BLaER1 treated with 17β-estradiol and CSF1 and Interleukin-3, amounts not matched to agents 10 nM and 100 nM (cell line): ENCODE measurements around the gene KCNQ1OT1.

ENCODE experiments used
- H3K27ac ChIP-seq, 11 experiments: shearing (Covaris generic); formaldehyde crosslinking; 2 replicates each; pipeline ENCODE4 v1.8.1; 2022
- H3K27me3 ChIP-seq, 11 experiments: shearing (Covaris generic); formaldehyde crosslinking; 2 replicates each; pipeline ENCODE4 v1.8.1; 2022
- H3K36me3 ChIP-seq, 11 experiments: shearing (Covaris generic); formaldehyde crosslinking; 2 replicates each; pipeline ENCODE4 v1.8.1; 2022
- H3K4me1 ChIP-seq, 10 experiments: shearing (Covaris generic); formaldehyde crosslinking; 2 replicates each; pipeline ENCODE4 v1.8.1; 2022
- H3K4me2 ChIP-seq, 11 experiments: shearing (Covaris generic); formaldehyde crosslinking; 2 replicates each; pipeline ENCODE4 v1.8.1; 2022
- H3K4me3 ChIP-seq, 10 experiments: shearing (Covaris generic); formaldehyde crosslinking; 2 replicates each; pipeline ENCODE4 v1.8.1; 2022
- H3K9ac ChIP-seq, 11 experiments: shearing (Covaris generic); formaldehyde crosslinking; 2 replicates each; pipeline ENCODE4 v1.8.1; 2022
- H3K9me3 ChIP-seq, 11 experiments: shearing (Covaris generic); formaldehyde crosslinking; replicated peaks in 1 of 11; 2 replicates each; pipeline ENCODE4 v1.8.1; 2022
- H4K20me1 ChIP-seq, 11 experiments: shearing (Covaris generic); formaldehyde crosslinking; 2 replicates each; pipeline ENCODE4 v1.8.1; 2022
- Cebpa-rat ChIP-seq, 11 experiments: shearing (Covaris generic); IDR thresholded peaks; 2 replicates each; pipeline ENCODE4 v1.8.1; 2022

Gene KCNQ1OT1

DNA sequence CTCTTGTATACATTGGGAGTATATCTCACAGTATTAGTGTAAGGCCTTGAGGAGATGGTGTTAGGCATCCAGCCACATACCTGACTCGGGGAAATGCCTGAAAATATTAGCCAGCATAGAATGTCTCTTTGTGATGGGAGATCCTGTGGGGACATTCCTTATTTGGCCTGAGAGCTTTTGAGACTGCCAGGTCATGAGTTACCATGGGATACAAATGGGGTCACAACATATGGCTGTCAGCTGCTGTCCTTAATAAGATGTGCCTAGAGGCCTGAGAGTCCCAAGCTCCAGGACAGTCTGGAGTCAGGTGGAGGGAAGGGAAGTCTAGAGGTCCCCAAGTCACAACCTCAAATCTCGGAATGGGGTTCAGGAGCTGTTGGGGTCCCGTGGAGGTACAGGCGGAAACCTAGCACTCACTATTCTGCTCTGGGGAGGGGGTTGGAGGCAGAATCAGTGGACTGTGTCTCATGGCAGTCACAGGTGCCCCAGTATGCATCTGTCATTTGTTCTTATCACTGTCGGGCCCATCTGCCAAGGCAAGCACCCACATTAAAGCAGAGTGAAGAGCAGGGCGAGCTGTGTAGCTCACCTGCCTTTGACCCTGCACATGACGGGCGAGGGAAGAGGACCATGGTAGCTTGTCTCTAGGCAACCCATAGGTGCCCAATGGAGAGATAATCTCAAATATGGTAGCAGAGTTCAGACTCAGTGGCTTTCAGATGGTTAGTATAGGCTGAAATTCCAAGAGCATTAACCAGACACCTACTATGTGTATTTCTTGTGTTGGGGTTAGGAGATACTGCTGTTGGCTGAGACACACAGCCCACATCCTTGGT, 29.9 kb downstream of the KCNQ1OT1 start:
- Histone ChIP-seq H3K9me3 (peaks cover 0 to 24% (median 12%) of the 10 kb centered on the region in 11 experiments; a peak in 15 of 22 replicates), H3K27ac (no peak overlapping the region), H3K36me3 (peaks cover 9 to 78% (median 48%) of the 10 kb centered on the region in 11 experiments; a peak in 19 of 22 replicates), H3K4me3 (no peak overlapping the region), H4K20me1 (peaks cover 0 to 50% (median 3%) of the 10 kb centered on the region in 11 experiments; a peak in 8 of 22 replicates), H3K4me2 (peak overlapping the region in 3 of 11 experiments; percentile 52 to 53 (median 53); a peak in 2 of 22 replicates), H3K27me3 (no peaks in the 10 kb centered on the region), H3K9ac (no peak overlapping the region), H3K4me1 (peaks cover 17 to 53% (median 35%) of the 10 kb centered on the region in 10 experiments)
- TF ChIP-seq Cebpa-rat (IDR thresholded peaks at IDR 0.05): no peak

DNA sequence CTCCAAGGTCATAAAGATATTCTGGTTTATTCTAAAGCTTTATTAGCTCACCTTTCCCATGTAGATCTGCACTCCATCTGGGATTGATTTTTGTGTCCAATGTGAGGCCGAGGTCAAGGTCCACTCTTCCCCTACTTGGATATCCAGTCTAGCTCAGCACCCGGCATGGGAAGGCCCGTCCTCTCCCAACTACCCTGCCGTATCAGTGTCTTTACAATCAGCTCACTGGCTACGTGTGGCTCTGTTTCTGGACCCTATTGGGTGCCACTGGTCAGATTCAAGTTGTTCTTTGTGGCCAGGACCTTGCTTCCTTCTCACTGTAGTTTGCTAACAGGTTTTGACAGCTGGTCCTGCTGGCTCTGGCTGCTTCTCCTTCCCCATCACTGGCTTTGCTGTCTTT, 30.9 kb downstream of the KCNQ1OT1 start:
- no peak for TF ChIP-seq Cebpa-rat (IDR thresholded peaks at IDR 0.05)
- Histone ChIP-seq H3K4me3 (no peak overlapping the region), H3K4me1 (peaks cover 7 to 43% (median 26%) of the 10 kb centered on the region in 10 experiments), H3K27ac (no peak overlapping the region), H3K36me3 (peaks cover 18 to 78% (median 52%) of the 10 kb centered on the region in 11 experiments; a peak in 21 of 22 replicates), H3K4me2 (no peak overlapping the region), H3K9me3 (peaks cover 2 to 33% (median 22%) of the 10 kb centered on the region in 11 experiments; a peak in 21 of 22 replicates), H3K9ac (no peak overlapping the region), H3K27me3 (no peaks in the 10 kb centered on the region), H4K20me1 (peaks cover 0 to 40% (median 3%) of the 10 kb centered on the region in 11 experiments; a peak in 8 of 22 replicates)

DNA sequence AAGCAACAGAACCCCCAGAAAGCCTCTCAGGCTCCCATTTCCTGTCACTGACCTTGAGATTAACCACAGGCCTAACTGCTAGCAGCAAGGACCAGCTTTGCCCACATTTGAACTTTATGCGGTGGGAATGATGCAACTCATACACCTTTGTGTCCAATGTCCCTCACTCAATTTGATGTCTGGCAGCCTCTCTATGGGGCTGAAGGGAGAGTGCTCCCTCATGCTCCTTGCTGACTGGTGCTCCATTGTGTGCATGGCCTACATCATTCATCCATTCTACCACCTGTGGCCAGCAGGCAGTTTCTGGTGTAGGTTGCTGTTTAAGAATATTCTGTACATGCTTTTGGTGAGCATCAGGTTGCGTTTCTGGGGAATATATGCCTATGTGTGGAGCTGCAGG, 31.9 kb downstream of the KCNQ1OT1 start:
- peaks cover 28 to 79% (median 59%) of the 10 kb centered on the region in 11 experiments for H3K36me3 ChIP-seq
- no peak for TF ChIP-seq Cebpa-rat (IDR thresholded peaks at IDR 0.05)
- no peak overlapping the region for H3K4me3 ChIP-seq
- H4K20me1 ChIP-seq: peaks cover 0 to 31% (median 3%) of the 10 kb centered on the region in 11 experiments; a peak in 8 of 22 replicates
- no peaks in the 10 kb centered on the region for H3K27me3 ChIP-seq
- peaks cover 11 to 43% (median 31%) of the 10 kb centered on the region in 11 experiments for H3K9me3 ChIP-seq
- H3K4me1 ChIP-seq: peaks cover 0 to 37% (median 21%) of the 10 kb centered on the region in 10 experiments; a peak in 16 of 20 replicates
- H3K27ac ChIP-seq: no peak overlapping the region
- H3K9ac ChIP-seq: no peak overlapping the region
- H3K4me2 ChIP-seq: peak overlapping the region in 6 of 11 experiments; percentile 3 to 26 (median 12); a peak in 4 of 22 replicates

DNA sequence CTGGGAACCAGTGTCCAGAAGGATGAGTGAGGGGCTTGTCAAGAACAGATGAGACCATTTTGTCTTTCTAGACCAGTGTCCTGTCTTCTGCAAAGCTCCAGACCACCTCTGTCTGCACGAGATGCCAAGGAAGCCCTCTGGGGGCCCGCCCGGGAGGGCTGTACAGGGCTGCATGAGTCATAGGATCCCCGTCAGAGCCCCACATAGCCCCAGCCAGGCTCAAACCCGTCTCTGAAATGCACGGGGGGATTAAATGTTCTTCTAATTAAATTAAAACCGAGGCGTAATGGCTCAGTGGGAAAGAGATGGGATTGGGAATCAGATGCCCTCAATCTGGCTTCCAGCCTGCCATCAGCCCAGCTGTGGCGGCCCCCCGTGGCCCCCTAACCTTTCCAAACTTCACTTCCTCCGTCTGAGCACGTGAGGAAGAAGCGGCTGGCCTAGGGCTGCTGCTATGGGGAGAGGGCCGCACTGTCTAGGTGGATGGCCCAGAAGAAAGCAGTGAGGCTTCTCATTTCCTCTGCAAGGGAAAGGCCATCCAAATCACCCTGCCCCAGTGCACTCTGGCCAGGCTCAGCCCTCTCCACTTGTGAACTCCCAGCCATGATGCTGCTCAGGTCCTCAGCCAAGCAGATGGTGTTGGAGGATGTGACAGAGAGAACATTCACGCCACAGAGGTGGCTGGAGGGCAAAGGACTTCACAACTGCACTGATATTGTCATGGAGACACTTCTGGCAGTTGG, 32.8 kb downstream of the KCNQ1OT1 start:
- H3K4me2 ChIP-seq: no peak overlapping the region; a peak in 1 of 22 replicates
- H3K27ac ChIP-seq: no peak overlapping the region
- peaks cover 0 to 37% (median 17%) of the 10 kb centered on the region in 10 experiments; a peak in 16 of 20 replicates for H3K4me1 ChIP-seq
- H3K27me3 ChIP-seq: no peaks in the 10 kb centered on the region
- no peak overlapping the region for H3K4me3 ChIP-seq
- H3K9ac ChIP-seq: no peak overlapping the region
- peaks cover 21 to 52% (median 41%) of the 10 kb centered on the region in 11 experiments for H3K9me3 ChIP-seq
- H4K20me1 ChIP-seq: peaks cover 0 to 26% (median 0%) of the 10 kb centered on the region in 11 experiments; a peak in 7 of 22 replicates
- TF ChIP-seq Cebpa-rat (IDR thresholded peaks at IDR 0.05): no peak
- H3K36me3 ChIP-seq: peaks cover 31 to 82% (median 63%) of the 10 kb centered on the region in 11 experiments

DNA sequence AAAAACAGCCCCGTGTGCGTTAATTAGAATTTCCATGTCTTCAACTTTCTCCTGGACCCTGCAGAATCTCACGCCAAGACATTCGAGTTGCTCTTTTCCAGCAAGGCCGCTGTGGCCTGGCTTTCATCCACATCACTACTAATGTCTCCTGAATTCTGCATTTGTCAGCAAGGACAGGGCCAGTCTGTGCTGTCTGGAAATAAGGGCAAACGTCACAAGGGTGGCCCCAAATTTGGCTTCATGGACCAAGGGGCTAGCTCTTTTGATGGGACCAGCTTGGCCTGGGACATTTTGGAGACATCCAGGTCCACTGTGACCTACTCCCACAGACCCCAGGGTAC, 33.4 kb downstream of the KCNQ1OT1 start:
- H3K36me3 ChIP-seq: peaks cover 37 to 88% (median 69%) of the 10 kb centered on the region in 11 experiments

DNA sequence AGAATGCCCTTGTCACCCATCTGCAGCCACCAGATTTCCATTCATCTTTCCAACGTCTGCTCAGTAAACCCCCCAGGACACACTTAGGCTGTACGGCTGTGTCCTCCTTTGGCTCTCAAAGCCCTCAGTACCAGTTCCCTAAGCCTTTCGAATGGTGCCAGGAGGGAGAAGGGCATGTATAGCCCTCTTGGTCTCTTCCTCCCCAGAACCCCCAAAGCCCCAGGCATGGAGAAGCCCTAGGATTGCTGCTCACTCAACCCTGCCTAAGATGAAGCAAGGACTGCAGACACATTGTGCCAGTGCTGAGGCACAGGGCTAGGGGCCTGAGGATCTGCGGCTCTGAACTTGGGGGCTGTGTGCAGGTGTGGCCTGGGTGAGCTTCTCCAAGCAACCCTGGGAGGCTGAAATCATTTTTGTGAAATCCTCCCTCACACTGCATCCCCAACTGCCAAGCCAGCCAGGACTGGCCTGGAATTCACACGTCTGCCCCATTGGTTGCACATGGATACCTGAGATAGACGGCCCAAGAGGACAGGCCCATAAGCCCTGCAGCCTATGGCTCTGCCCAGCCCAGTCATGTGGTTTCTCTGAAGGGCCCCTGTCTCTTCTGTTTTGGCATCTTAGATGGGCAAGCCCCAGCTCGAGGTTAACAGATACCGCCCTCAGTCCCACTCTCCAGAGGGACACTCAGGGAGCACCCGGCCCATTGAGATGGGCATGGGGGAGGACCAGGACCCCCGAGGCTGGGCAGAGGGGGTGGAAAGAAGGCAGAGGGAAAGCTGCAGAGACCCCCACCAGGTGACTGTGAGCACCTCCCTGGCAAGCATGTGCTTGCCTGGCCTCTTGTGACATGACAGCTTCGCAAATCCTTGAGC, 34.0 kb downstream of the KCNQ1OT1 start:
- no peaks in the 10 kb centered on the region for H3K27me3 ChIP-seq
- no peak overlapping the region for H3K9ac ChIP-seq
- H3K27ac ChIP-seq: no peak overlapping the region
- H3K4me2 ChIP-seq: no peak overlapping the region
- H3K4me1 ChIP-seq: peaks cover 0 to 25% (median 5%) of the 10 kb centered on the region in 10 experiments; a peak in 16 of 20 replicates
- H3K4me3 ChIP-seq: no peak overlapping the region
- H3K36me3 ChIP-seq: peaks cover 43 to 92% (median 75%) of the 10 kb centered on the region in 11 experiments
- no peak for TF ChIP-seq Cebpa-rat (IDR thresholded peaks at IDR 0.05)
- peaks cover 0 to 20% (median 0%) of the 10 kb centered on the region in 11 experiments; a peak in 6 of 22 replicates for H4K20me1 ChIP-seq
- H3K9me3 ChIP-seq: peaks cover 33 to 65% (median 53%) of the 10 kb centered on the region in 11 experiments

More for the DNA sequence above, 33.4 kb downstream of the KCNQ1OT1 start:
- Histone ChIP-seq H3K9ac (no peak overlapping the region), H3K27ac (no peak overlapping the region), H3K4me2 (no peak overlapping the region), H3K9me3 (peaks cover 27 to 59% (median 47%) of the 10 kb centered on the region in 11 experiments), H3K4me1 (peaks cover 0 to 31% (median 11%) of the 10 kb centered on the region in 10 experiments; a peak in 16 of 20 replicates), H3K4me3 (no peak overlapping the region), H4K20me1 (peaks cover 0 to 21% (median 0%) of the 10 kb centered on the region in 11 experiments; a peak in 6 of 22 replicates), H3K27me3 (no peaks in the 10 kb centered on the region)
- TF ChIP-seq Cebpa-rat (IDR thresholded peaks at IDR 0.05): no peak

DNA sequence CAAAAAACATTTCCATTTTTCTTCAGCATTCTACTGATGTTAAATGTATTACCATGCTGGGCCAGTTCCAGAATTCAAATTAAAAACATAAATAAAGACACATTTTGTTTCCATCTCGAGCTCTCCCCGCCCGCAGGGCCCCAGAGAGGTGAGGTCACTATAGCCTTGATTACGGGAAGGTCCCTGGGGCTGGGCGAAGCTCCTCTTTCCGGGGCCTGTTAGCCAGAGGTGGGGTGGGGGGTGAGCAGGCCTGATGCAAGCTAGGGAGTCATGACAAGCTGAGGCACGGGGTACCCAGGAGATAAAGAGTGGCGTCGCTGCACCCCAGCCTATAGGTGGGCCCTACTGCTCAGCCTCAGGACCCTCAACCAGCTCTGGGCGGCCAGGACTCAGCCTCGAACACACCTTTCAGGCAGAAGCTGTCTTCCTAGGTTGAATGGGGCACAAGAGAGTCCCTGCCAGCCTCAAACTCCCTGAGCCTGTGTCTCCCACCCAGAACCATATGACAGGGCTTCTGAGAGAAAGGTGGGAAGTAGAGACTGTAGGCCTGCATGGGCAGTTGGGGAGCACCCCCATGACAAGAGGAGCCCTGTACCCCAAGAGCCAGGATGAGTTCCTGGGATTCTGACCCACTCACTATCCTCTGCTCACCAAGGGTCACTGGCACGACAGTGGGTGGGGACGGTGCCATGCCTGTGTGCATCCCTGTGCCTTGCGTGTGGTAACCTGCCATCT, 34.8 kb downstream of the KCNQ1OT1 start:
- H4K20me1 ChIP-seq: peaks cover 0 to 19% (median 0%) of the 10 kb centered on the region in 11 experiments; a peak in 5 of 22 replicates
- H3K9ac ChIP-seq: no peak overlapping the region
- H3K9me3 ChIP-seq: peaks cover 41 to 73% (median 61%) of the 10 kb centered on the region in 11 experiments
- H3K27ac ChIP-seq: no peak overlapping the region
- no peak overlapping the region for H3K4me2 ChIP-seq
- no peak for TF ChIP-seq Cebpa-rat (IDR thresholded peaks at IDR 0.05)
- H3K27me3 ChIP-seq: no peaks in the 10 kb centered on the region
- H3K4me1 ChIP-seq: peaks cover 0 to 17% (median 0%) of the 10 kb centered on the region in 10 experiments; a peak in 6 of 20 replicates
- no peak overlapping the region for H3K4me3 ChIP-seq
- peaks cover 51 to 94% (median 76%) of the 10 kb centered on the region in 11 experiments for H3K36me3 ChIP-seq
